ENCODE measurements around the gene NTRK3. TPM values are rescaled to one million over a fixed set of nuclear protein-coding genes. Genes with fewer than 3 reads are reported as not detected.

NTRK3 gene
- total RNA-seq, 4 donors from 2014 or later, result 0.35 to 5.8 (median 3.0) TPM

DNA sequence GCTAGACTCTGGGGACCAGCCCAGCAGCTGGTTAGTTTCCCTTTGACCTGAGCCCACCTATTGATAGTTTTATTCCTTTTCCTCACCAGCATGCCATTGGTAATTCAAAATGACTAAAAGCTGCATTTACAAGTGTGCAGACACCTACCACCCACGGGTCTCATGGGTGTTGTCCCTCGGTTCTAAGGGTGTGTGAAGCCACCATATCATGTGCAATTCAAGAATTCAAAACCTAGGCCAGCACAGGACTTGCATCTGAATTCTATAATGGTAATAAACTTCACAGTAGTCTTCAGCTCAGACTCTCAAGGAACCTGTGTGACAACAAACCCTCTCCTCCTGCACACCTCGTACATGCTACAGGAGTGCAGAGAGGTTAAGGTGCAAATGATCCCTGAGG is 55.3 kb downstream of the NTRK3 start:
- H3K27ac ChIP-seq, result no peak overlapping the region
- TF ChIP-seq, protein P1, sequence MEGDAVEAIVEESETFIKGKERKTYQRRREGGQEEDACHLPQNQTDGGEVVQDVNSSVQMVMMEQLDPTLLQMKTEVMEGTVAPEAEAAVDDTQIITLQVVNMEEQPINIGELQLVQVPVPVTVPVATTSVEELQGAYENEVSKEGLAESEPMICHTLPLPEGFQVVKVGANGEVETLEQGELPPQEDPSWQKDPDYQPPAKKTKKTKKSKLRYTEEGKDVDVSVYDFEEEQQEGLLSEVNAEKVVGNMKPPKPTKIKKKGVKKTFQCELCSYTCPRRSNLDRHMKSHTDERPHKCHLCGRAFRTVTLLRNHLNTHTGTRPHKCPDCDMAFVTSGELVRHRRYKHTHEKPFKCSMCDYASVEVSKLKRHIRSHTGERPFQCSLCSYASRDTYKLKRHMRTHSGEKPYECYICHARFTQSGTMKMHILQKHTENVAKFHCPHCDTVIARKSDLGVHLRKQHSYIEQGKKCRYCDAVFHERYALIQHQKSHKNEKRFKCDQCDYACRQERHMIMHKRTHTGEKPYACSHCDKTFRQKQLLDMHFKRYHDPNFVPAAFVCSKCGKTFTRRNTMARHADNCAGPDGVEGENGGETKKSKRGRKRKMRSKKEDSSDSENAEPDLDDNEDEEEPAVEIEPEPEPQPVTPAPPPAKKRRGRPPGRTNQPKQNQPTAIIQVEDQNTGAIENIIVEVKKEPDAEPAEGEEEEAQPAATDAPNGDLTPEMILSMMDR (IDR thresholded peaks at IDR 0.05), result no peak
- no peak for TF ChIP-seq POLR2A (IDR thresholded peaks at IDR 0.05)
- no peak for DNase-seq
- no peaks in the 10 kb centered on the region for H3K4me1 ChIP-seq
- H3K9me3 ChIP-seq, result no peaks in the 10 kb centered on the region
- no peak overlapping the region for H3K4me3 ChIP-seq
- H3K36me3 ChIP-seq, result no peaks in the 10 kb centered on the region
- H3K27me3 ChIP-seq, result no peaks in the 10 kb centered on the region

DNA sequence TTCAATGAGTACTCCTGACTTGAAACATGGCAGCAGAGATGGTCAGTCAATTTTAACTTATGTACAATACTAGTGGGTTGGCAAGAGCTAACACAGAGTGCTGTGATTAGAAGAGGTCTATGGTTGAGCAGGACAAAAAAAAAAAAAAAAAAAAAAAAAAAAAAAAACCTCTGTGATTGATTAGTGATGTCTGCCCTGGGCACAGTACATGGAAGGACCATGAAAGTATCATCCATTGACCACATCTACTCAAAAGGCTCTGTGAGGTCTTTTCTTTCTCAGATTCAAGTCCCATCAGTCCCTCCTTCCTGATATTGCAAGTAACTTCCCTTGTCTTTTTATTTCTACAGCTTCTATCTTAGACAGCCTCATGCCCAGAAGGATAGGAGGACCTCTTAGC is 59.6 kb downstream of the NTRK3 start:
- Histone ChIP-seq H3K4me3 (no peak overlapping the region), H3K4me1 (no peaks in the 10 kb centered on the region), H3K36me3 (no peaks in the 10 kb centered on the region), H3K27ac (no peak overlapping the region), H3K27me3 (no peaks in the 10 kb centered on the region), H3K9me3 (no peaks in the 10 kb centered on the region)
- no peak for DNase-seq
- TF ChIP-seq, protein P1 (IDR thresholded peaks at IDR 0.05), result no peak
- no peak for TF ChIP-seq POLR2A (IDR thresholded peaks at IDR 0.05)

DNA sequence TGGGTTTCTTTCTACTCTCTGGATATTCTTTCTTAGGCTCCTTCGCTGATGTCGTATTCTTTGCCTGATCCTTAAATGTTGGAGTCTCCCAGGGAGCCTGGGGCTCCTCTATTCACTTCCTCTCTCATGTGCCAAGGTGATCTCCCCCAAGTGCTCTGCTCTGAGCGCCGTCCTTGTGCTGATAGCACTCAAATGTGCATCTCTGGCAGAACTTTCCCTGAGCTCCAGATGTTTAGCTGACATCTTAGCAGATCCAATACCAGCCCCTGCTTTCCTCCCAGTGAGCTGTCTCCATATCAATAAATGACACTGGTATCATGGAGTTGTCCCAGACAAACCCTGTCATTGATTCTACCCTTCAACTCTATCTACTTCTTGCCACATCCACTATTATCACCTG is 62.4 kb downstream of the NTRK3 start:
- no peak for TF ChIP-seq POLR2A (IDR thresholded peaks at IDR 0.05)
- TF ChIP-seq, protein P1 (IDR thresholded peaks at IDR 0.05), result no peak

DNA sequence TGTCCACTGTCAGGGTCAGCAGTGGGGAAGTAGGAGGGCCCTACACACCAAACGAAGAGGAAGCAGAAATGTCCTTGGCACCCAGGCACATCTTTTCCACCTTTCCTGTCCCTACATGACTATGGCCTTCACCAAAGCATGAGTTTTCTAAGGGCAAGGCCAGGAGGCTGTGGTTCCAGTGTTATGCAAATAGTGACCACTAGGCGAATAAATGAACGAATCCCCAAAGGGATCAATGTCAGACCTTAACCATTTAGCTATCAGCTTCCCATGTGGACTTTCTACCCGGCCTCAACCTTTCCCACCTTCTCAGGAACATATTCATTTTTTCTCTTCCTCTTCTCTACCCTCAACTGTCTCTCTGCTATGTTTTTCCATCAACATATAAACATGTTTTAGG is 63.1 kb downstream of the NTRK3 start:
- Histone ChIP-seq H3K36me3 (no peaks in the 10 kb centered on the region), H3K27ac (no peak overlapping the region), H3K4me1 (no peaks in the 10 kb centered on the region), H3K4me3 (no peak overlapping the region), H3K9me3 (no peaks in the 10 kb centered on the region), H3K27me3 (no peaks in the 10 kb centered on the region)
- TF ChIP-seq POLR2A (IDR thresholded peaks at IDR 0.05), result no peak
- TF ChIP-seq, protein P1 (IDR thresholded peaks at IDR 0.05), result no peak
- DNase-seq, result no peak

More for the DNA sequence above, 62.4 kb downstream of the NTRK3 start:
- no peaks in the 10 kb centered on the region for H3K4me1 ChIP-seq
- DNase-seq, result no peak
- H3K27me3 ChIP-seq, result no peaks in the 10 kb centered on the region
- no peaks in the 10 kb centered on the region for H3K9me3 ChIP-seq
- H3K4me3 ChIP-seq, result no peak overlapping the region
- no peak overlapping the region for H3K27ac ChIP-seq
- no peaks in the 10 kb centered on the region for H3K36me3 ChIP-seq

DNA sequence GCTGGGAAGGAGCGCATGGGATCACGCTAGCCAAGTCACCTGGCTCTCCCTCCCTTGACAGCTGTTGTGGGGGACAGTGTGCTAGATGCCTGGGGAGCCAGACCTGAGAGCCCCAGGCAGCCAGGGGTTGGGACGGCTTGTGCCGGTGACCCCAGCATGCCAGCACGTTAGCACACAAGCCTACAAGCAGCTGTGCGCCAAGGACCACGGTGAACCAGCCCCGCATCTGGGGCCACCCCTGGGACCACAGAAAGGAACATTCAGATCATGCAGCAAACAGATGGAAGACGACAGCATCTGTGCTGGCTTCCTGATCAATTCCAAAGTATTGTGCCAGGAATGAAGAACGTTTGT is 64.8 kb downstream of the NTRK3 start:
- Histone ChIP-seq H3K4me1 (no peaks in the 10 kb centered on the region), H3K36me3 (no peaks in the 10 kb centered on the region), H3K4me3 (no peak overlapping the region), H3K9me3 (no peaks in the 10 kb centered on the region), H3K27ac (no peak overlapping the region), H3K27me3 (no peaks in the 10 kb centered on the region)
- DNase-seq, result no peak
- TF ChIP-seq, protein P1 (IDR thresholded peaks at IDR 0.05), result no peak
- no peak for TF ChIP-seq POLR2A (IDR thresholded peaks at IDR 0.05)

DNA sequence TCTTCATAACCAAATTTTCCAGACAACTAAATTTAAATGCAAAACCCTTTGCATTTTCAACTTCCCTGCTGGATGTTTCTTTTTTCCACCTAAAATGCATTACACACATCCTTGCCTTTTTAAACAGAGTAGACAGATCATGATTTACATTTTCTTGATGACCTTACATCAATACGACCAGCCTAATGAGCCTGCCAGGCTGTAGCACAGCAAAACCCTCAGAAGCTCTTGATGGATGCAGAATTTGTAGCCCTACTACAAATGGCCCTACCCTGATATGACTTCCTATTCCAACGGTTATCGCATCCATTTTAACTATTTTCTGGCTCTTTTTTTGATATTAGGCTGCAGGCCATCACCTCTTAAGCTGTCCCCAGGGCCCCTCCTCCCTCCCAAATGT is 66.3 kb downstream of the NTRK3 start:
- DNase-seq, result no peak
- no peak for TF ChIP-seq POLR2A (IDR thresholded peaks at IDR 0.05)
- TF ChIP-seq, protein P1 (IDR thresholded peaks at IDR 0.05), result no peak
- no peaks in the 10 kb centered on the region for H3K9me3 ChIP-seq
- no peak overlapping the region for H3K27ac ChIP-seq
- no peaks in the 10 kb centered on the region for H3K27me3 ChIP-seq
- no peaks in the 10 kb centered on the region for H3K4me1 ChIP-seq
- no peak overlapping the region for H3K4me3 ChIP-seq
- H3K36me3 ChIP-seq, result no peaks in the 10 kb centered on the region
